ENCODE results near the gene SUSD1.

DNA sequence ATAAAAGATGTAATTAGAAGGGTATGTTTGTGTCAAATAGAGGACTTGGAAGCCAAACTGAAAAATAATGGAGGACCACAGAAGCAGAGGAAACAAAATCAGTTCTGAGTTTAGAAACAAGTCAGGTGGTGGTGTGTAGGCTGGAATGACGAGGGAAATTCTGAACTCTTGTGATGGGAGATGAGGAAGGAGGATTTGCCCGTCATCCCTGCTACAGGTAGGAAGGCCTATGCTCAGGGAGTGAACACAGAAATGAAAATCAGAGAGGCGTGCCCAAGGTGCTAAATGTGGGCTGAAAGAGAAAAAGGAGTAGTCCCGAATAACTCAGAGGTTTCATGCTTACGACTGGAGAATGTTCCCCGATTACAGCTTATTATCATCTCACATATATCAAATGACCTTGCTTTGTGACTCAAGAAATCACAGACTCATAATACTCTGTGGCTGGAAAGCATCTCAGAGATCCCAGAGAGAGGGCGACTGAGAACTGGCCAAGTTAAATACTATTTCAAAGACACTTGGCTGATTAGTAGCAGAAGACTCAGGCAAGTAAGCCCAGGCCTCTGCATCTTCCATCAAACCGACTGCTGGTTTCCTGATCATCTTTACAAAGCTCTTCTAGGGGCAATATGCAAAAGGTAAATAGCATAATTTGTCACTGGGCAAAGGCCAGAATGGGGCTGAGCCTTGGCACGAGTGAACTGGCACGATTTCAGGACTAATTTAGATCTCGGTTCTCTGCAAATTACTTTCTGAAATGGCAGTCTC lies 126.0 kb downstream of the SUSD1 start:
- TF ChIP-seq, protein P1, sequence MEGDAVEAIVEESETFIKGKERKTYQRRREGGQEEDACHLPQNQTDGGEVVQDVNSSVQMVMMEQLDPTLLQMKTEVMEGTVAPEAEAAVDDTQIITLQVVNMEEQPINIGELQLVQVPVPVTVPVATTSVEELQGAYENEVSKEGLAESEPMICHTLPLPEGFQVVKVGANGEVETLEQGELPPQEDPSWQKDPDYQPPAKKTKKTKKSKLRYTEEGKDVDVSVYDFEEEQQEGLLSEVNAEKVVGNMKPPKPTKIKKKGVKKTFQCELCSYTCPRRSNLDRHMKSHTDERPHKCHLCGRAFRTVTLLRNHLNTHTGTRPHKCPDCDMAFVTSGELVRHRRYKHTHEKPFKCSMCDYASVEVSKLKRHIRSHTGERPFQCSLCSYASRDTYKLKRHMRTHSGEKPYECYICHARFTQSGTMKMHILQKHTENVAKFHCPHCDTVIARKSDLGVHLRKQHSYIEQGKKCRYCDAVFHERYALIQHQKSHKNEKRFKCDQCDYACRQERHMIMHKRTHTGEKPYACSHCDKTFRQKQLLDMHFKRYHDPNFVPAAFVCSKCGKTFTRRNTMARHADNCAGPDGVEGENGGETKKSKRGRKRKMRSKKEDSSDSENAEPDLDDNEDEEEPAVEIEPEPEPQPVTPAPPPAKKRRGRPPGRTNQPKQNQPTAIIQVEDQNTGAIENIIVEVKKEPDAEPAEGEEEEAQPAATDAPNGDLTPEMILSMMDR (conservative IDR thresholded peaks at IDR 0.05; ENCODE audit: low read depth, low read length) = no peak
- no peak for TF ChIP-seq EZH2 (IDR thresholded peaks at IDR 0.05; ENCODE audit: low read length, unreplicated experiment)

All from PC-3 (cell line).